CD4-positive, alpha-beta T cell treated with Interleukin-4 for 4 hours (primary cell): ENCODE measurements around the gene EGFR.

ENCODE experiments used
- DNase-seq: peaks from one replicate; pipeline ENCODE4 v3.0.0-alpha.2; 2020

The EGFR gene

DNA sequence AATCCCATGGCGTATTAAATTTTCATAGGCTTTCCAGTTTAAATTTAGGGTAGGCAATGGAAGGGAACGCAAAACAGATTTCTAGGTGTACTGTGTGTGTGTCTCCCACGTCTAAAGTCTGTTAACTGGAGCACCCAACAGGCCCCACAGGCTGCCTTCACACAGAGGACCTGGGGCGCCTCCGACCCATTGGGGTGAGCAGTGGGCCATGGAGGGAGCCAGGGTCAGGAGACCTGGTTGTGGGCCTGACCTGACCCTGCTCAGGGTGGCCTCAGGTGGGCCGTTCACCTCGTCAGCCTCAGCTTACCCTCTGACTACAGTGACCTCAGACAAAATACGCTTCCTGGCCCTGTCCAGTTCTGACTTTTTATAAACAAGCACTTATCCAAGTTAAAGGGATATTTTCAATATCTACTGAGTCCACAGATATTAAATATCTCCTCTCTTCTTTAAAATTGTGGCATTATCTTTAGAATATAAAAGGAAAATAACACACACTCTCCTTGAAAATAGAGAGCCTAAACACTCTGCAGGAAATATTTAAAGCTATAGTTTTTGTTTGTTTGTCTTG, 159.6 kb downstream of the EGFR start:
- no peak for DNase-seq

DNA sequence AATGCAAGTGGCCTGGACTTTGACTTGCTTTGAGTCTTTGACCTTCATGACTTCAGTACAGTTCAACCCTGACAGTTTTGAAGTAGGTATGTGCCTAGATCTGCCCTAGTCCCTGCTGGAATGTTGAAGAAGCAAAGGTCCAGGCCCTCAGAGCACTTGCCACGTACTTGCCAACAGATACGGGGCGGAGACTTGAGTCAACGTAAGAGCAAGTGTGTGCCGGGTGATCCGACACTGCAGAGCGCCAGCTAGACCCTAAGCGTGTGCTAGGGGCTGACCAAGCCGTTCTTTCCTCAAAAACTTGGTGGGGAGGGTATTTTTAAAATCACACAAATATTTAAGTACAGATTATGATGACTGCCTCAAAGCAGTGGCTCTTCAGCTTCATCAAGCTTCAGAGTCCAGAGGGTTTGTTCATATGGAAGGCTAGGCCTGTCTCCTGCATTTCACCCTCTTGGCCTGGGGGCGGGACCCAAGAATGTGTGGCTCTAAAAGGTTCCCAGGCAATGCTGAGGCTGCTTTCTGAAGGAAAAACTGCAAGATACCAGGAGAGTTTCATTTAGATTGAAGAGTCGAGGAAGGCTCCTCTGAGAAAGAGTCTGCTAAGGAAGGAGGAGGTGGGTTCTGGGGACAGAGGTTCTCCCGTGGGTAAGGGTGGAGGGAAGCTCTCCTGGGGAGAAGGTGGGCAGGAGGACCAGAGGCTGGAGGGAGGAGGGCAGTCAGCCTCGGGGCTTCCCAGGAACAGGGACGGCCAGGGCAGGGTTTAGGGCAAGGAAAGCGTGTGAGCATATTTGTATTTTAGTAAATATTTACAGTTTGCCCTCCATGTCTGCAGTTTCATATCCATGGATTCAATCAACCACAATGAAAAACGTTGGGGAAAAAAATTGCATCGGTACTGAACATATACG, 160.3 kb downstream of the EGFR start:
- DNase-seq, result no peak

DNA sequence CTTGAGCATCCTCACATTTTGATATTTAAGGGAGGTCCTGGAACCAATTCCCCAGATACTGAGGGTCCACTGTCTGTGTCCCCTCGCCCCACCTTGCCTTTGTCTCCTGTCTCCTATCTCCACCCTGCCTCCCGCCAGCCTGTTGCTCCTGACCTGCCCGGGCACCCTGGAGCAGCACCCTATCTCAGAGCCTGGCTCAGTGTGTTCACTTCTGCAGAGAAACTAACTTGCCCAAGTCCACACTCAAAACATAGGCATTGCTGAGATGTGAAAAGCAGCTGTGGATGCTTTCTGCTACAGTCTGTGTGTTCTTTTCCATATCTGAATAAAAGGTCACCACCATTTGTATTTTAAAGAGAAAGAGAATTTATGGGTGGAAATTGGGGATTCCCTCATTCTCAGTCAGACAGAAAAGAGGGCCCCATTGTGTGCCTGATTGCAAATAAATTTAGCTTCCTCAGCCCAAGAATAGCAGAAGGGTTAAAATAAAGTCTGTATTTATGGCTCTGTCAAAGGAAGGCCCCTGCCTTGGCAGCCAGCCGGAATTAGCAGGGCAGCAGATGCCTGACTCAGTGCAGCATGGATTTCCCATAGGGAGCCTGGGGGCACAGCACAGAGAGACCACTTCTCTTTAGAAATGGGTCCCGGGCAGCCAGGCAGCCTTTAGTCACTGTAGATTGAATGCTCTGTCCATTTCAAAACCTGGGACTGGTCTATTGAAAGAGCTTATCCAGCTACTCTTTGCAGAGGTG, 161.3 kb downstream of the EGFR start:
- no peak for DNase-seq

DNA sequence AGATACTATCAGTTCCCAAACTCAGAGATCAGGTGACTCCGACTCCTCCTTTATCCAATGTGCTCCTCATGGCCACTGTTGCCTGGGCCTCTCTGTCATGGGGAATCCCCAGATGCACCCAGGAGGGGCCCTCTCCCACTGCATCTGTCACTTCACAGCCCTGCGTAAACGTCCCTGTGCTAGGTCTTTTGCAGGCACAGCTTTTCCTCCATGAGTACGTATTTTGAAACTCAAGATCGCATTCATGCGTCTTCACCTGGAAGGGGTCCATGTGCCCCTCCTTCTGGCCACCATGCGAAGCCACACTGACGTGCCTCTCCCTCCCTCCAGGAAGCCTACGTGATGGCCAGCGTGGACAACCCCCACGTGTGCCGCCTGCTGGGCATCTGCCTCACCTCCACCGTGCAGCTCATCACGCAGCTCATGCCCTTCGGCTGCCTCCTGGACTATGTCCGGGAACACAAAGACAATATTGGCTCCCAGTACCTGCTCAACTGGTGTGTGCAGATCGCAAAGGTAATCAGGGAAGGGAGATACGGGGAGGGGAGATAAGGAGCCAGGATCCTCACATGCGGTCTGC, 162.2 kb downstream of the EGFR start:
- DNase-seq, result no peak

- no peak for DNase-seq
Measured at GRCh38 chr7:55181762-55182161, 162.9 kb downstream of the EGFR start.

GRCh38 chr7:55183897-55184296, 165.1 kb downstream of the EGFR start:
- no peak for DNase-seq

DNA sequence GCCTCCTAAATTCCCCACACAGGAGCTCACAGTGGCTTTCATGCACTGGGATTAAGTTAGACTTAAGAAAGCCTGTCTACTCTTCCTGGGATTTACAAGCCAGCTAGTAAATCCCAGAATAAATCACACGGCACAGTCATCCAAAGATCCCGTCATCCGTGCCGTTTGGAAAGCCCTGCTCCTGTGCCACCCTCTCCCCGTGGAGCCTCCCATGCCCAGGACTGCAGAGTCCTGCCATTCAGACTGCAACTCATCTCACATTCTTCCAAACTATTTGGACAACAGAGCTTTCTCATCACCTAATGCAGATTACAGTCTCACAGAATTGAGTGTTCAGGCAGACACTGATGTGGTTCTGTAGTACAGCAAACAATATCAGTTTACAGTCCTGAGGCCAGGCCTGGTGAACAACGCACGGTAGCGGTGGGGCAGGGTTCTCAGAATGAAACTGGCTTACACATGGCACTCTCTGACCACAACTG, 166.5 kb downstream of the EGFR start:
- no peak for DNase-seq

DNA sequence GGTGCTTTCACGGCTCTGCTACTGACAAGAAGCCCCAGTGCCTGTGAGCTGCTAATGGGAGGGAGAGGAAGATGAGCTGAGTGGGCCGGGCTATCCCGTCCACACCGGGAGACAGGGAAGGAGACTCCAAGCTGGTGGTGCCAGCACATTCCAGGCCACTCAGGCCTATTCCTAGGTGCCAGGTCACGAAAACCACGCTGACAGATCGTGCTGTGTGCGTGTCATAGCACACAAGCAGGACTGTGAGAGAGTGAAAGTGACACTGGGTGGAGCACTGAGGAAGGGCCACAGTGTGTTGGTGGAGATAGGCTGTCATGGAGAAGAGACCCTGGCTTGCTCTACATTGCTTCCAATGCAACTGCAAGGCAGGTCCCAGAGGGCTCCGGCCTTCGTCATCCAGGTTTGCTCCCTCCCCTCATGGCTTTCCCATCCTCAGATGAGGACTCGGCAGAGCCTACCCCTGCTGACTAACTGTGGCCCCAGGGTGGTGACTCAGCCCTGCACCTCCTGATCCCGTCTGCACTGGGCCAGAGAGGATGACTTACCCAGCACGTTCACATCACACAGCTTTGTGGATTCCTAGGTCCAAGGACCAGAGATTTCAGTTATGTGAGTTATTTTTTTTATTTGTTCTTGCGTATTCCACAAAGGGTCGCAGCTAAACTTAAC, 167.3 kb downstream of the EGFR start:
- DNase-seq, result no peak

DNA sequence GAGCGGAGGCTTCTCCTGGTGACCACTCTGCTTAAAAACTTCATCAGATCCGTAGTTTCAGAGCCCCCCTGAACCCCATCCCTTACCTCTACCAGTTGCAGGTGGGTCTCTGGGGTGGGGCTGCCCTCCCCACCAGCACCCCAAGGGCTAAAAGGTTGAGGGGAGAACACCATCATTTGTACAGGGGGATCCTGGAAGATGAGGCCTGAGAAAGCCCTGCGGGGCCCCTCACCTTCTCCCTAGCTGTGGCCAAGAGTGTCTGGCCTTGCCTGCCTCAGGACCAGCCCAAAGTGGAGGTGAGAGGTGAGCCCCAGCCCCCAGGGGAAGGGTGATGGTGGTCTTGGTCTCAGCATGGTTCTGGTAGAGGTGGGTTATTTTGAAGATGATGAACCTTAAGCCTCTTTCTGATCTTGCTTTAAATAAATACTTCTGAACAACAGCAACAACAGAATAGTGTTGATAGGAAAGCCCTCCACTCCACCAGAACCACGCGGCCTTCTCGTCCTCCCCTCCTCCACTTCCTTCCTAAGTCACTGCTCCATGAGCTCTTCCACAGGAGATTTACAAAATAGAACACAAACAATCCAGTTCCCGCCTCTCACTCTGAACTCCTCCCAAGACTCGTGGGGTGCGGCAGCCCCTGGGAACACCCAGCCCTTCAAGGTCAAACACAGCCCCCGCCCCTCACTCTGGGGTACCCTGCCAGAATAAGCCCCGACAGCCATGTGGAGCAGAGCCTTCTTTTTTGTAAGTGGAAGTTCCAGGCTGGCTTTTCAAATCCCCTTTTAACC, 169.1 kb downstream of the EGFR start:
- DNase-seq, result no peak

DNA sequence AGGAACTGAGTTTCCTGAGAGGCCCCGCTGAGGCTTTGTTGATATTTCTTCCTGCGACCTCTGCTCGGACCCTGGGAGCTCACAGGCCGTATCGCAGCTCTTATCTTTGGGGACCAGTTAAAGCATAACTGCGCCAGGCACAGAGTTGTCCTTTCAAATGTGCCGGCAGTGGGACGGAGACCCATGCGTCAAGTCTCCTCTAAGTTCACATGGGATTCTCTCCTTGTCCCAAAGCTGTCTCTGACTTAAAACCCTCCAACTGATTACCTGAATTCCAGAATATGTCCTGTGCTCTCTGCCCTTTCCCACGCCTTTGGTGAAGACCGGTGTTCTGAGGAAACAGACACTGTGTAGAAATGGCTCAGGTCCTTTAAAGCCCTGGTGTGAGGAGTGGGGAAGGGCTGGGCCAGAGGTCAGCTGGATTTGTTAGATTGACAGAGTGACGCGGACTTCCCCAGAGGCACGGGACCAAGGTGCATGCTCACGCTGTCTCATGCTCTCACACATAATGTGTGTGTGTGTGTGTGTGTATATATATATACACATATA, 169.8 kb downstream of the EGFR start:
- no peak for DNase-seq

GRCh38 chr7:55189146-55189766, 170.4 kb downstream of the EGFR start:
- no peak for DNase-seq

DNA sequence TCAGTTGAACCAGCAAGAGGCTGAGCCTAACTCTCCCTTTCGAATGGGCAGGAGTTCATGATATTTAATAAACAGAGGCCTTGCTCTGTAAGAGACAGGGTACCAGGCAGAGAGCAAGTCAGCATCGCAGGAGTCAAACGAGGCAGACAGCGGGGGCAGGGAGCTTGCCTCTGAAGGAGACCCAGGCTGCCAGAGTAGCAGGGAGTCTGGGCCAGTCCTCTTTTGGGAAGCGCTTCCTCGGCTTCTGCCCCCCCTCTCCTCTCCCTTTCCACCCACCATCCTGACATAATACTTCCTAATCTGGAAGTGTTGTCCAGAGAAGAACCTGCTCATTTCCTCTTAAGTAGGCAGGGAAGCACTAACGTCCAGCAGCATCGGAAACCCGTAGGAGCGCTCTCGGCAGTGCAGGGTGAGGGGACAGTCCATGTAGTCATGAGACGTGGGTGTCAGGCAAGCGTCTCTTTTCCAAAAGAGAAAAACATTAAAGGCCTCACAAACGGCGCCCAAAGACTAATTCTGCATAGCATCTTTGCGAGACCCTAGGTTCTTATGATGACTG, 171.1 kb downstream of the EGFR start:
- no peak for DNase-seq

GRCh38 chr7:55190511-55191160, 171.8 kb downstream of the EGFR start:
- no peak for DNase-seq

GRCh38 chr7:55191161-55191925, 172.5 kb downstream of the EGFR start:
- DNase-seq, result no peak

GRCh38 chr7:55191926-55192692, 173.3 kb downstream of the EGFR start:
- no peak for DNase-seq

- no peak for DNase-seq
Measured at GRCh38 chr7:55192723-55193122, 173.9 kb downstream of the EGFR start.

GRCh38 chr7:55193245-55193644, 174.4 kb downstream of the EGFR start:
- DNase-seq, result no peak

- no peak for DNase-seq
Measured at GRCh38 chr7:55194522-55194921, 175.7 kb downstream of the EGFR start.
